GM19463 (cell line): Measurements from ENCODE around the gene OPN5.

Source experiments
- ATAC-seq: cut with Tn5 transposase; IDR thresholded peaks from one replicate; pipeline ENCODE4 v1.9.1; 2021; ENCODE audit warnings: mild to moderate bottlenecking, moderate library complexity; ENCODE audit not compliant: unreplicated experiment

OPN5 gene

DNA sequence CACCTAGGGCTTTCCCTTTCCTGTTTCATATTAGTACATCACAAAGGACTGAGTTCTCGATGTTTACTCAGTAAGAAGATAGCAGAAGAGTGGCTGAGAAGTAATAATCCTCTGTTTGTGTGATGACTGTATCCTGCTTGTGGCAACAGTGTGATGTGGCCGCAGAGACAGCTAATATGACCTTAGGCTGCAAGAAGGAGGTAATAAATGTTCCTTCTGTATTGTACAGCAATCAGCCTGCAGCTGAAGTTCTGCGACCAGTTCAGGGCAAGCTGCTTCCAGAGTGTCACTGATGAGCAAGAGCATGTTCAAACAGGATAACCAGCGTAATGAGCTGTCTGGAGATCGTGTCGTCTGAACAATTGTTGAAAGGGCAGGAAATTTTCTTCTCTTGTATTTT, 70.9 kb downstream of the OPN5 start:
- ATAC-seq = no peak

DNA sequence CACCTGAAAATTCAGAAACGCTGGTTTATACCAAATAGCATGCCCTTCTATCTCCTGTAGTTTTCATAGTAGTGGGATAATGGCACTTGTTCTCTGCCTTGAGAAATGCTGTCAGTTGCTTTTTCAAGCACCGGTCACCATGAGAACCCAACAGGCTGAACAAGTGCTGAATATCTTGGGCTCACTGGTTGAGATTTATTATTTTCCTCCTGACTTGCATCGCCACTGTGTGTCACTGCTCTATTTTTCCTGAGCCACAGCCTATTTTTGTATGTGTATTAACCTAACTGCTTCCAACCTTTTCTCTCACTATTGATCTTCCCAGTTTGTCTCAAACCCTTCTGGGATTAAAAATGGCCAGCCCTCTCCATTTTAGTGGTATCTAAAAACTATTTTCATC, 71.9 kb downstream of the OPN5 start:
- ATAC-seq = no peak

GRCh38 chr6:47854971-47855370, 73.1 kb downstream of the OPN5 start:
- no peak for ATAC-seq

DNA sequence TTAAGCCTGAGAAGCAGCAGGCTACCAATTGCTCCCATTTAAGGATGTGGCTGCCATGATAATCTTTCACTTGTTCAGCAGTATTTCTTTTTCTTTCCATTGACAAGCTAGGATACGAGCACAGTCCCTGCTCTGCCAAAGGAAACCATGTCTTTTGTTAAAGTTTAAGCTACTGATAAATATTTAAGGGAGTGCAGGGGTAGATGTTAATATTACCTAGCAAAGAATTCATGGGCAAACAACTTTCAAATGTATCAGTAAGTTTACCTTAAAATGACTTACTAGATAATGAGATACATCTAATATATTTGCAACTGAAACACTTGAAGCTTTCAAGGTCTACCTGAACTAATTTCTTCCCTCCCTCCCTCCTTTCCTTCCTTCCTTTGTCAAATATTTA, 77.3 kb downstream of the OPN5 start:
- no peak for ATAC-seq

GRCh38 chr6:47862731-47863130, 80.9 kb downstream of the OPN5 start:
- ATAC-seq = no peak

DNA sequence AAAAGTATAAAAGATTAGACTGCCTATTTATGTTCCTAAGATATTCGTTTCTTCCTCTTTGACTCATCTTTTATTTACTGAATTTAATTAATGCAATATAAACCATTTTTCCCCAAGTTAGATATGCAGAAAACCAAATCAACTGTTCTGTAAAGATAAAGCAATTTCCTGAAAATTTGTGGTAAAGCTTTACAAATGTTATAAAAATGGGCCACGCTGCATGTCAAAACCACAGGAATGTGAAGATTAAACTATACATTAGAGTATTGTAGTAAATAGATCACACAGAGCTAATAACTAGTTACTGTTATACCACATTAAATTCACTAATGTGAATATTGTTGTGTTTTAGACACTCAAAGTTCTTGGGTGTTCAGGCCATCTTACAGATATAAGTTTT, 83.4 kb downstream of the OPN5 start:
- ATAC-seq = no peak

DNA sequence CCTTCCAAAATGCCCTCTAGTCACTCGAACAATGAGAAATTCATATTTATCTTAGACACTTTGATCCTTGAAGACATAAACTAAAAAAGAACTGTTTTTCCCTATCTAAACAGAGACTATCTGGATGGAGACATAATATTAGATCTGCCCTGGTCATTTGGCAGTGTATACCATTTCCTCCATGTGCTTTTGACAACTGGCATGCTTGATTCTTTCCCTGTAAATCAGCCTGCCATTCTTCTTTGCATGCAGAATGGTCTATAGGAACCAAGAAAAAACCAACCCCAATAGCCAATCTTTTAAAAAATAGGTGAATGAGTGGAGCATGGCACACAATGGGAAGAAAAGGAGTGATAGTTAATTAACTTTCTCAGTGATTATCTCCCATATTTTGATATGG, 93.8 kb downstream of the OPN5 start:
- ATAC-seq = no peak
